ENCODE data around the gene RPAP2. TPM values are rescaled to one million over a fixed set of nuclear protein-coding genes. Genes with fewer than 3 reads are reported as not detected.
"Not testable (repeated sequence)": the region's sequence is repeated elsewhere in the genome, so short reads cannot be mapped to it uniquely, and the experiment has no call there.

The RPAP2 gene
- total and polyA plus RNA-seq, 7 experiments from 2014 or later: 21.3 to 50.7 (median 29.6) TPM

- peaks cover 0 to 19% (median 5%) of the 10 kb centered on the region in 7 donors for H3K4me1 Mint-ChIP-seq
- no peak for DNase-seq
- H3K4me3 ChIP-seq (ENCODE audit: low read length): no peak overlapping the region
- H3K4me3 Mint-ChIP-seq: no peak overlapping the region
- no peaks in the 10 kb centered on the region for H3K27me3 ChIP-seq (ENCODE audit: control insufficient read depth in 2 of 2, insufficient read depth in 2 of 2, low read length in 2 of 2)
- H3K4me1 ChIP-seq (ENCODE audit: control insufficient read depth in 2 of 2, insufficient read depth in 2 of 2, low read length in 2 of 2): no peaks in the 10 kb centered on the region
- peaks cover 0 to 6% (median 0%) of the 10 kb centered on the region in 11 donors for H3K9me3 Mint-ChIP-seq
- H3K9me3 ChIP-seq (ENCODE audit: control insufficient read depth in 2 of 3, low read length in 3 of 3): no peaks in the 10 kb centered on the region
- H3K27ac ChIP-seq (ENCODE audit: low read depth, low read length): no peak overlapping the region
- H3K27me3 Mint-ChIP-seq: no peaks in the 10 kb centered on the region
- intact Hi-C loops (cut with micrococcal nuclease): loop anchor here in 1 of 2 donors (5.0 kb wide), 1 partner anchor 35 kb away; no protein-coding TSS in a partner anchor
- CTCF ChIA-PET: no interaction called here
- H3K27ac Mint-ChIP-seq: peak overlapping the region in 2 of 9 donors; percentile 46 to 62
- peaks cover 0 to 10% (median 1%) of the 10 kb centered on the region in 3 experiments for H3K36me3 ChIP-seq (ENCODE audit: control insufficient read depth in 2 of 3, insufficient read depth in 3 of 3, low read length in 3 of 3)
- peaks cover 13 to 46% (median 39%) of the 10 kb centered on the region in 5 donors for H3K36me3 Mint-ChIP-seq
- ATAC-seq: no peak
- POLR2A ChIA-PET: no interaction called here
These were observed 48.2 kb downstream of the RPAP2 start for GRCh38 chr1:92346866-92347640.

- no peaks in the 10 kb centered on the region for H3K9me3 ChIP-seq (ENCODE audit: control insufficient read depth in 2 of 3, low read length in 3 of 3)
- ChIA-PET POLR2A (no interaction called here), CTCF (no interaction called here)
- ATAC-seq: no peak
- H3K36me3 ChIP-seq (ENCODE audit: control insufficient read depth in 2 of 3, insufficient read depth in 3 of 3, low read length in 3 of 3): peaks cover 0 to 17% (median 0%) of the 10 kb centered on the region in 3 experiments
- no peak overlapping the region for H3K27ac ChIP-seq (ENCODE audit: low read depth, low read length)
- intact Hi-C loops (cut with micrococcal nuclease): no loop called here
- Mint-ChIP-seq H3K27me3 (no peaks in the 10 kb centered on the region), H3K36me3 (peaks cover 15 to 53% (median 46%) of the 10 kb centered on the region in 5 donors), H3K27ac (peak overlapping the region in 1 of 9 donors; percentile 60), H3K4me1 (peaks cover 1 to 15% (median 5%) of the 10 kb centered on the region in 7 donors), H3K4me3 (no peak overlapping the region), H3K9me3 (peaks cover 0 to 11% (median 5%) of the 10 kb centered on the region in 11 donors)
- H3K4me3 ChIP-seq (ENCODE audit: low read length): no peak overlapping the region
- no peaks in the 10 kb centered on the region for H3K27me3 ChIP-seq (ENCODE audit: control insufficient read depth in 2 of 2, insufficient read depth in 2 of 2, low read length in 2 of 2)
- no peaks in the 10 kb centered on the region for H3K4me1 ChIP-seq (ENCODE audit: control insufficient read depth in 2 of 2, insufficient read depth in 2 of 2, low read length in 2 of 2)
- no peak for DNase-seq
These were observed 54.0 kb downstream of the RPAP2 start for GRCh38 chr1:92352856-92353255.

- no peak for ATAC-seq
- H3K36me3 Mint-ChIP-seq: peaks cover 17 to 52% (median 46%) of the 10 kb centered on the region in 5 donors
- Histone ChIP-seq H3K4me1 (ENCODE audit: control insufficient read depth in 2 of 2, insufficient read depth in 2 of 2, low read length in 2 of 2) (no peaks in the 10 kb centered on the region), H3K4me3 (ENCODE audit: low read length) (no peak overlapping the region), H3K27me3 (ENCODE audit: control insufficient read depth in 2 of 2, insufficient read depth in 2 of 2, low read length in 2 of 2) (no peaks in the 10 kb centered on the region), H3K9me3 (ENCODE audit: control insufficient read depth in 2 of 3, low read length in 3 of 3) (no peaks in the 10 kb centered on the region), H3K36me3 (ENCODE audit: control insufficient read depth in 2 of 3, insufficient read depth in 3 of 3, low read length in 3 of 3) (peaks cover 0 to 14% (median 0%) of the 10 kb centered on the region in 3 experiments), H3K27ac (ENCODE audit: low read depth, low read length) (no peak overlapping the region)
- H3K27me3 Mint-ChIP-seq: no peaks in the 10 kb centered on the region
- H3K9me3 Mint-ChIP-seq: peaks cover 0 to 11% (median 5%) of the 10 kb centered on the region in 11 donors
- ChIA-PET CTCF (no interaction called here), POLR2A (no interaction called here)
- intact Hi-C loops (cut with micrococcal nuclease): no loop called here
- H3K27ac Mint-ChIP-seq: no peak overlapping the region
- H3K4me1 Mint-ChIP-seq: peaks cover 0 to 11% (median 5%) of the 10 kb centered on the region in 7 donors
- DNase-seq: no peak
- H3K4me3 Mint-ChIP-seq: no peak overlapping the region
These were observed 55.4 kb downstream of the RPAP2 start for GRCh38 chr1:92354259-92354658.

- no peak overlapping the region for H3K27ac ChIP-seq (ENCODE audit: low read depth, low read length)
- H3K4me3 ChIP-seq (ENCODE audit: low read length): no peak overlapping the region
- H3K27me3 Mint-ChIP-seq: no peaks in the 10 kb centered on the region
- H3K9me3 ChIP-seq (ENCODE audit: control insufficient read depth in 2 of 3, low read length in 3 of 3): no peaks in the 10 kb centered on the region
- no peaks in the 10 kb centered on the region for H3K27me3 ChIP-seq (ENCODE audit: control insufficient read depth in 2 of 2, insufficient read depth in 2 of 2, low read length in 2 of 2)
- ChIA-PET CTCF (interaction anchor here (0.7 kb wide), 1 partner anchor 361 kb away, joined by 3 read pairs; no protein-coding TSS in a partner anchor), POLR2A (no interaction called here)
- H3K9me3 Mint-ChIP-seq: peaks cover 0 to 6% (median 4%) of the 10 kb centered on the region in 11 donors
- ATAC-seq (no peak), DNase-seq (no peak)
- H3K36me3 Mint-ChIP-seq: peaks cover 22 to 60% (median 50%) of the 10 kb centered on the region in 5 donors
- no peak overlapping the region for H3K4me3 Mint-ChIP-seq
- intact Hi-C loops (cut with micrococcal nuclease): no loop called here
- peaks cover 0 to 15% (median 5%) of the 10 kb centered on the region in 7 donors for H3K4me1 Mint-ChIP-seq
- peak overlapping the region in 1 of 9 donors; percentile 14 for H3K27ac Mint-ChIP-seq
- peaks cover 0 to 7% (median 0%) of the 10 kb centered on the region in 3 experiments for H3K36me3 ChIP-seq (ENCODE audit: control insufficient read depth in 2 of 3, insufficient read depth in 3 of 3, low read length in 3 of 3)
- H3K4me1 ChIP-seq (ENCODE audit: control insufficient read depth in 2 of 2, insufficient read depth in 2 of 2, low read length in 2 of 2): no peaks in the 10 kb centered on the region
These were observed 58.1 kb downstream of the RPAP2 start for GRCh38 chr1:92356956-92357355.

GRCh38 chr1:92359382-92359781 is 60.5 kb downstream of the RPAP2 start:
- H3K4me3 ChIP-seq (ENCODE audit: low read length); H3K27me3 Mint-ChIP-seq; H3K9me3 ChIP-seq (ENCODE audit: control insufficient read depth in 2 of 3, low read length in 3 of 3); H3K27ac ChIP-seq (ENCODE audit: low read depth, low read length); DNase-seq; H3K36me3 ChIP-seq (ENCODE audit: control insufficient read depth in 2 of 3, insufficient read depth in 3 of 3, low read length in 3 of 3); H3K9me3 Mint-ChIP-seq; ATAC-seq; H3K4me3 Mint-ChIP-seq; intact Hi-C loops (cut with micrococcal nuclease); H3K4me1 ChIP-seq (ENCODE audit: control insufficient read depth in 2 of 2, insufficient read depth in 2 of 2, low read length in 2 of 2); H3K27me3 ChIP-seq (ENCODE audit: control insufficient read depth in 2 of 2, insufficient read depth in 2 of 2, low read length in 2 of 2): not testable (repeated sequence)
- ChIA-PET CTCF (interaction anchor here (0.5 to 0.7 kb wide), 2 partner anchors 25 to 251 kb away, joined by 3 read pairs; no protein-coding TSS in a partner anchor), POLR2A (interaction anchor here (0.7 kb wide), 1 partner anchor 40 kb away, joined by 3 read pairs; no protein-coding TSS in a partner anchor)
- Mint-ChIP-seq H3K36me3 (peaks cover 18 to 53% (median 40%) of the 10 kb centered on the region in 5 donors), H3K27ac (peak overlapping the region in 1 of 9 donors; percentile 23), H3K4me1 (peaks cover 0 to 27% (median 16%) of the 10 kb centered on the region in 7 donors)

GRCh38 chr1:92359986-92360385 is 61.1 kb downstream of the RPAP2 start:
- Histone ChIP-seq H3K27ac (ENCODE audit: low read depth, low read length) (no peak overlapping the region), H3K27me3 (ENCODE audit: control insufficient read depth in 2 of 2, insufficient read depth in 2 of 2, low read length in 2 of 2) (no peaks in the 10 kb centered on the region), H3K9me3 (ENCODE audit: control insufficient read depth in 2 of 3, low read length in 3 of 3) (no peaks in the 10 kb centered on the region), H3K36me3 (ENCODE audit: control insufficient read depth in 2 of 3, insufficient read depth in 3 of 3, low read length in 3 of 3) (no peaks in the 10 kb centered on the region), H3K4me3 (ENCODE audit: low read length) (no peak overlapping the region), H3K4me1 (ENCODE audit: control insufficient read depth in 2 of 2, insufficient read depth in 2 of 2, low read length in 2 of 2) (peaks cover 0 to 4% of the 10 kb centered on the region in 2 donors)
- peaks cover 18 to 59% (median 40%) of the 10 kb centered on the region in 5 donors for H3K36me3 Mint-ChIP-seq
- DNase-seq (no peak), ATAC-seq (no peak)
- H3K27me3 Mint-ChIP-seq: no peaks in the 10 kb centered on the region
- H3K27ac Mint-ChIP-seq: no peak overlapping the region
- POLR2A ChIA-PET: no interaction called here
- H3K9me3 Mint-ChIP-seq: no peaks in the 10 kb centered on the region
- intact Hi-C loops (cut with micrococcal nuclease): loop anchor here in 1 of 2 donors (2.0 kb wide), 1 partner anchor 19 kb away; no protein-coding TSS in a partner anchor
- CTCF ChIA-PET: interaction anchor here (0.5 kb wide), 1 partner anchor 251 kb away, joined by 3 read pairs; no protein-coding TSS in a partner anchor
- H3K4me1 Mint-ChIP-seq: peaks cover 3 to 33% (median 22%) of the 10 kb centered on the region in 7 donors
- no peak overlapping the region for H3K4me3 Mint-ChIP-seq
